Umbilical cord (tissue), 2 donors: ENCODE measurements around the gene TSPAN32. TPM values are rescaled to one million over a fixed set of nuclear protein-coding genes. Genes with fewer than 3 reads are reported as not detected.

Experiments
- DNase-seq: peaks from one replicate; pipeline ENCODE4 v3.0.0-alpha.2; 2015; ENCODE audit warnings: low spot score
- total RNA-seq: library from RNA; depleted of rRNA; stranded (reverse); fragments of >200 nt; gene quantifications from one replicate; pipeline ENCODE4 v1.2.3, GENCODE V29; 2014; ENCODE audit warnings: low replicate concordance; ENCODE audit not compliant: insufficient read depth

TSPAN32 gene
- total RNA-seq, 1 donor from 2014 or later, result 1.7 TPM

- no peak for DNase-seq
These were observed 35.1 kb upstream of the TSPAN32 start for GRCh38 chr11:2266586-2267305.

- no peak for DNase-seq
These were observed 34.4 kb upstream of the TSPAN32 start for GRCh38 chr11:2267306-2267850.

GRCh38 chr11:2267851-2268728, 33.7 kb upstream of the TSPAN32 start:
- DNase-seq, result no peak

GRCh38 chr11:2268729-2269600, 32.8 kb upstream of the TSPAN32 start:
- DNase-seq, result peak; percentile 49

- DNase-seq, result peak; percentile 61
These were observed 32.1 kb upstream of the TSPAN32 start for GRCh38 chr11:2269601-2270321.

- DNase-seq, result no peak
These were observed 31.3 kb upstream of the TSPAN32 start, which contains the start of gene ASCL2 for GRCh38 chr11:2270322-2271076. Gene ASCL2, minus strand, starts transcription at chr11:2270588. Its CDS starts 256 bp downstream, at chr11:2270332.

GRCh38 chr11:2271077-2271326, 30.8 kb upstream of the TSPAN32 start:
- peak; percentile 55 for DNase-seq

GRCh38 chr11:2271327-2272227, 30.2 kb upstream of the TSPAN32 start:
- DNase-seq, result no peak

GRCh38 chr11:2272228-2272945, 29.4 kb upstream of the TSPAN32 start:
- no peak for DNase-seq

- DNase-seq, result no peak
These were observed 28.9 kb upstream of the TSPAN32 start for GRCh38 chr11:2272946-2273280.

GRCh38 chr11:2273311-2273710, 28.5 kb upstream of the TSPAN32 start:
- DNase-seq, result no peak

GRCh38 chr11:2273771-2274170, 28.0 kb upstream of the TSPAN32 start:
- DNase-seq, result no peak

- no peak for DNase-seq
These were observed 26.2 kb upstream of the TSPAN32 start for GRCh38 chr11:2275334-2276279.

GRCh38 chr11:2276280-2277007, 25.4 kb upstream of the TSPAN32 start:
- no peak for DNase-seq

- DNase-seq, result no peak
These were observed 24.8 kb upstream of the TSPAN32 start for GRCh38 chr11:2277008-2277346.

- DNase-seq, result no peak
These were observed 23.8 kb upstream of the TSPAN32 start for GRCh38 chr11:2277933-2278523.

GRCh38 chr11:2280208-2280607, 21.6 kb upstream of the TSPAN32 start:
- no peak for DNase-seq
